Nephron (organoid): ENCODE measurements around the gene NECTIN1.
A peak's percentile ranks its signal among the peaks of the same experiment; 100 is the strongest.

Experiments used
- H3K27ac Mint-ChIP-seq, 3 experiments: 2 replicates each; pipeline ENCODE4 v1.8.0; 2020; ENCODE audit warnings: mixed read lengths in 3 of 3, mild to moderate bottlenecking in 2 of 3, moderate library complexity in 1 of 3
- H3K27me3 Mint-ChIP-seq: 2 replicates; pipeline ENCODE4 v1.8.0; 2021; ENCODE audit warnings: low read depth, mild to moderate bottlenecking, moderate library complexity, mixed read lengths
- H3K36me3 Mint-ChIP-seq: 2 replicates; pipeline ENCODE4 v1.8.0; 2020; ENCODE audit warnings: low read depth, mixed read lengths
- H3K4me1 Mint-ChIP-seq: 2 replicates; pipeline ENCODE4 v1.8.0; 2020; ENCODE audit warnings: mixed read lengths
- H3K4me3 Mint-ChIP-seq, 3 experiments: 2 replicates each; pipeline ENCODE4 v1.8.0; 2020; ENCODE audit warnings: mild to moderate bottlenecking in 3 of 3, mixed read lengths in 3 of 3, moderate library complexity in 2 of 3
- H3K9me3 Mint-ChIP-seq: 2 replicates; pipeline ENCODE4 v1.8.0; 2020; ENCODE audit warnings: mixed read lengths
- TF ChIP-seq, protein P1 (sequence below), 3 experiments: fragments of 200-600 bp; sonication (generic); IDR thresholded peaks; one replicate each; pipeline ENCODE4 v1.5.0; 2021; ENCODE audit warnings: antibody characterized with exemption in 3 of 3; ENCODE audit not compliant: unreplicated experiment in 3 of 3

Gene NECTIN1, protein sequence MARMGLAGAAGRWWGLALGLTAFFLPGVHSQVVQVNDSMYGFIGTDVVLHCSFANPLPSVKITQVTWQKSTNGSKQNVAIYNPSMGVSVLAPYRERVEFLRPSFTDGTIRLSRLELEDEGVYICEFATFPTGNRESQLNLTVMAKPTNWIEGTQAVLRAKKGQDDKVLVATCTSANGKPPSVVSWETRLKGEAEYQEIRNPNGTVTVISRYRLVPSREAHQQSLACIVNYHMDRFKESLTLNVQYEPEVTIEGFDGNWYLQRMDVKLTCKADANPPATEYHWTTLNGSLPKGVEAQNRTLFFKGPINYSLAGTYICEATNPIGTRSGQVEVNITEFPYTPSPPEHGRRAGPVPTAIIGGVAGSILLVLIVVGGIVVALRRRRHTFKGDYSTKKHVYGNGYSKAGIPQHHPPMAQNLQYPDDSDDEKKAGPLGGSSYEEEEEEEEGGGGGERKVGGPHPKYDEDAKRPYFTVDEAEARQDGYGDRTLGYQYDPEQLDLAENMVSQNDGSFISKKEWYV

DNA sequence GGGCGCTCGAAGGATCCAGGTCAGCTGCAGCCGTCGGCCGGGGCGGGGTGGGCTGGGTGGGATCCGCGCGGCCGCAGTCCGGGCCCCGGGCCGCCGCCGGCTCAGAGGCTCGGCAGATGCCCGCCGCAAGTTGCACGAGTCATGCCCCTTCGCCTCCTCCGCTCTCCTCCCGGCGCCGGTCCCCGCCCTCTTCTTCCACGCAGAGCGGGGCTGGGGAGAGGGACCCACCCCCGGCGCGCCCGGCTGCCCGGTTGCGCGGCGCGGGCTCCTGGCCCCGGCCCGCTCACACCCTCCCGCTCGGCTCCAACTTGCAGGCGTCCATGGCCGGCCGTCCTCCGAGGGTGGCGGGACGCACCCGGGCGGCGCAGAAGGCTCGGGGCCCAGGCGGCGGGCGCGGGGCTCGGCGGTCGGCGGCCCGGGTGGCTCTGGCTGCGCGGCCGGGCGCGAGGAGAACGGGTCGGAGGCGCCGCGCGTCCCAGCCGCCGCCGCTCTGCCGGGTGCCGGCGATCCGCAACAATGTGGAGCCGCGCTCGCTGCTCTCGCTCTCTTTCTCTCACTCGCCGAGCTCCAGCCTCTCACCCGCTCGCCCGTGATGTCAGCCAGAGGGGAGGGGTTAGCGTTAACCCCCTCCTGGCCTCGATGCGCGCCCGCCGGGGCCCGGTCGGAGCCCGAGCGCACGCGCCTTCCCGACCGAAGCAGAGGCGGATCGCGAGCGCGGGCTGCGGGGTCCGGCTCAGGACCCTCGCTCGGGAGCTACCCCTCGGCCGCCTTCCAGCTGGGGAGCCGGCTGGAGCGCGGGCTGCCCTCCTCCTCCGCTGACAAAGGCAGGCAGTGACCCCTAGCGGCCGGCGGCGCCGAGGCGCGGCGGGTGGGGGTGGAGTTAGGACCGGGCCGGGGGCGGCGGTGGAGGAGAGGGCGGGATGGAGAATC is at the start of gene NECTIN1:
Gene NECTIN1, minus strand, starts transcription at position 550 of the 930 bp plus-strand sequence. CDS start 647 bp downstream, outside the sequence.
- Mint-ChIP-seq H3K4me3 (peak within 1 kb of the TSS; percentile 98 to 99 (median 99)), H3K4me1 (peaks cover 40% of the 10 kb centered on the region), H3K9me3 (no peaks in the 10 kb centered on the region), H3K36me3 (no peaks in the 10 kb centered on the region), H3K27me3 (peaks cover 20% of the 10 kb centered on the region), H3K27ac (peak within 1 kb of the TSS; percentile 84 to 97 (median 94))
- TF ChIP-seq, protein P1, sequence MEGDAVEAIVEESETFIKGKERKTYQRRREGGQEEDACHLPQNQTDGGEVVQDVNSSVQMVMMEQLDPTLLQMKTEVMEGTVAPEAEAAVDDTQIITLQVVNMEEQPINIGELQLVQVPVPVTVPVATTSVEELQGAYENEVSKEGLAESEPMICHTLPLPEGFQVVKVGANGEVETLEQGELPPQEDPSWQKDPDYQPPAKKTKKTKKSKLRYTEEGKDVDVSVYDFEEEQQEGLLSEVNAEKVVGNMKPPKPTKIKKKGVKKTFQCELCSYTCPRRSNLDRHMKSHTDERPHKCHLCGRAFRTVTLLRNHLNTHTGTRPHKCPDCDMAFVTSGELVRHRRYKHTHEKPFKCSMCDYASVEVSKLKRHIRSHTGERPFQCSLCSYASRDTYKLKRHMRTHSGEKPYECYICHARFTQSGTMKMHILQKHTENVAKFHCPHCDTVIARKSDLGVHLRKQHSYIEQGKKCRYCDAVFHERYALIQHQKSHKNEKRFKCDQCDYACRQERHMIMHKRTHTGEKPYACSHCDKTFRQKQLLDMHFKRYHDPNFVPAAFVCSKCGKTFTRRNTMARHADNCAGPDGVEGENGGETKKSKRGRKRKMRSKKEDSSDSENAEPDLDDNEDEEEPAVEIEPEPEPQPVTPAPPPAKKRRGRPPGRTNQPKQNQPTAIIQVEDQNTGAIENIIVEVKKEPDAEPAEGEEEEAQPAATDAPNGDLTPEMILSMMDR (IDR thresholded peaks at IDR 0.05; ENCODE audit: unreplicated experiment in 3 of 3): peak; percentile 98 to 99 (median 99)

DNA sequence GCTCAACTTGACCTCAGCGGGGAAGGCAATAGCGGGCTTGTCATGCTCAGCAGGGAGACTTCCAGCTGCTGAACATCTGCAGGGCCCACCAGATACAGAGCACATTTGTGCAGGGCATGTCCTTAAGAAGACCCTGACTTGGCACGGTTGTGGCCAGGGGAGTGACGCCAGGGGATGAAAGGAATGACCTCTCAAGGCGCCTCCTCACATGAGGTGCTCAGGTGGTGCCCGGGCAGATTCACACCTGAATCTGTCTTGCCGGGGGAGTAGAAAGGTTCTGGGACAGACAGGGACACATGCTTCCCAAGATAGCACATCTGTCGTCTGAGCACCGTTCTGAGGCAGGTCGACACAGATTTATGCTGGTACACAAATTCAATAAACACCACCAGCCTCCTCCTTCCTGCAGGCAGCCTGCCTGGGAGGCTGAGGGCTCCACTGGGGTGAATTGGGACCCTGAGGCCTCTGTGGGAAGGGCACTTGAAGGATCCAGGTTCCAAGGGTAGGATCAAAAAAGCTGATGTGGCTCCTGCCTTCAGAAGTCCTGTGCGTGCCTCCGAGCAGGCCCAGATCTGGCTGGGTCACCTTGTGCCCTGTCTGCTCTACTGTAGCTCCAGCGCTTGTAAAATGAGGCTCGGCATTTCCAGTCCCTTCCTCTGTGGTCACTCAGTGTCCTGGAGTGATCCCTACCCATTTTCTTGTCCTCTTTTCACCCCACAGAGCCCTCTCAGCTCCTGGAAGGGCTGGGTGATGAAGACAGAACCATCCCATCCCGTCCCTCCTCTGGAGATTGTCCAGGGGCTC is 49.6 kb upstream of the NECTIN1 start:
- no peaks in the 10 kb centered on the region for H3K9me3 Mint-ChIP-seq
- H3K4me1 Mint-ChIP-seq: peaks cover 33% of the 10 kb centered on the region
- TF ChIP-seq, protein P1 (IDR thresholded peaks at IDR 0.05; ENCODE audit: unreplicated experiment in 3 of 3): no peak
- no peak overlapping the region for H3K4me3 Mint-ChIP-seq
- H3K27ac Mint-ChIP-seq: no peak overlapping the region
- no peaks in the 10 kb centered on the region for H3K36me3 Mint-ChIP-seq
- H3K27me3 Mint-ChIP-seq: peaks cover 46% of the 10 kb centered on the region

DNA sequence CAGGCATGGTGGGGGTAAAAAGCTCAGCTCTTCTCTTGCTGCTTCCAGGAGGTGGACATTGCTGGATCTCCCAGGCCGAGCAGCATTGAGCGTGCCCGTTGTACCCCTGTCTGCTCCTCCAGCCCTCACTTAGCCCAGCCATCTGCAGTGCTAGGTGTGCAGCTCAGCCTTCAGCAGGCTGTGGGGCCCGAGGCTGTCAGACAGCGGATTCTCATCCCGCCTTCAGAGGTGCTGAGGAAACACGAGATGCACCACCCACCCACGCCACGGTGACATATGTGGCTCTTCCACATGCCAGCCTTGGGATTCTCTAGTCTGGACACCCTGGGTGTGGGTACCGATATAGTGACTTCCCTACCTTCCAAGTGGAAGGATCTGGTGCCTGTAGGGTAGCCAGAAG is 48.9 kb upstream of the NECTIN1 start:
- Mint-ChIP-seq H3K4me3 (no peak overlapping the region), H3K4me1 (peaks cover 33% of the 10 kb centered on the region), H3K27me3 (peaks cover 50% of the 10 kb centered on the region), H3K9me3 (no peaks in the 10 kb centered on the region), H3K36me3 (no peaks in the 10 kb centered on the region), H3K27ac (no peak overlapping the region)
- TF ChIP-seq, protein P1 (IDR thresholded peaks at IDR 0.05; ENCODE audit: unreplicated experiment in 3 of 3): no peak

DNA sequence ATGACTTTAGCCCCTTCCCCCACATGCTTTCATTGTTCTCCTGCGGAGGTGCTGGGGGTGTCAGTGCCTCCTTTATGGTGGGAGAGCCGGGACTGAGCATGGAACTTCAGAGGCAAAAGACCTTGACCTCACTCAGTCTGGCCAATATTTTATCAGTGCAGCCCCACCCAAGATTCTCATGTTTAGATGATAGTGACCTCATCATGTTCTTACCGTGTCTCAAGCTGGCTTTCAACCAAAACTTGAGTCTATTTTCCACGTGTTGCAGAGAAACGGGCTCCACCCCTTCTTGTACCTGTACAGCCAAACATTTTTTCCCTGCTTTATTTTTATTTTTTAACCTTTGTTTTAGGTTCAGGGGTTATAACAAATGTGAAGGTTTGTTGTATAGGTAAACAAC is 47.7 kb upstream of the NECTIN1 start:
- H3K4me3 Mint-ChIP-seq: no peak overlapping the region
- H3K4me1 Mint-ChIP-seq: peaks cover 20% of the 10 kb centered on the region
- no peak overlapping the region for H3K27ac Mint-ChIP-seq
- H3K36me3 Mint-ChIP-seq: no peaks in the 10 kb centered on the region
- TF ChIP-seq, protein P1 (IDR thresholded peaks at IDR 0.05; ENCODE audit: unreplicated experiment in 3 of 3): no peak
- no peaks in the 10 kb centered on the region for H3K9me3 Mint-ChIP-seq
- H3K27me3 Mint-ChIP-seq: peaks cover 50% of the 10 kb centered on the region

DNA sequence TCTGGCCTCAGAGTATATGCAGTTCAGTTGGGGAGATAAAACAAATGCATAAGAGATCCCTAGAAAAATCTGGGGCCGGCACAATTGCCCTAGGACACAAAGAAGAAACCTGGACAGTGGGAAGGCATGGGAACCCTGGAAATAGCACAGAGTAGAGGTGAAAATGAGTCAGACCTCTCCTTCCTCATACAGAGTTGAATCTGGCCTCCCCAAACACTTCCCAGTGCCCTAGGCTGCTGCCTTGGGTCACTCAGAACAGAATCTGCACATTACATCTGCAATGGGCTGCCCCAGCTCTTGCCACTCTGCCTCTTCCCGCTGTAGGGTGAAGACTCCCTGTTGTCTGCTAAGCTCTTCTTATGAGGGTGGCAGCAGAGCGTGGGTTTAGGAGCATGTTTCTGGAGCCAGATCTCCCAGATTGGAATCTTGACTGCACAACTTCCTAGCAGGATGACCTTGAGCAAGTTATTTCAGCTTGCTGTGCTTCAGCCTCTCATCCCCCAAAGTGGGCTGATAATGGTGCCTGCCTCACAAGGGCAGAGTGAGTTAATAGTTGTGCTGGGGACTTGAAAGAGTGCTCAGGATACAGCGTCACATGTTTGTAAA is 47.1 kb upstream of the NECTIN1 start:
- Mint-ChIP-seq H3K27me3 (peaks cover 49% of the 10 kb centered on the region), H3K9me3 (no peaks in the 10 kb centered on the region), H3K27ac (no peak overlapping the region), H3K4me1 (peaks cover 19% of the 10 kb centered on the region), H3K36me3 (no peaks in the 10 kb centered on the region), H3K4me3 (no peak overlapping the region)
- TF ChIP-seq, protein P1 (IDR thresholded peaks at IDR 0.05; ENCODE audit: unreplicated experiment in 3 of 3): no peak
